Activated naive CD8-positive, alpha-beta T cell treated with anti-CD3 and anti-CD28 coated beads, Interleukin-2, amount 10 ng/mL, durations not matched to agents 7 days and 5 days (primary cell): ENCODE data around the gene TMPRSS2. TPM values are rescaled to one million over a fixed set of nuclear protein-coding genes. Genes with fewer than 3 reads are reported as not detected.
A peak's percentile ranks its signal among the peaks of the same experiment; 100 is the strongest.
"Not testable (repeated sequence)": the region's sequence is repeated elsewhere in the genome, so short reads cannot be mapped to it uniquely, and the experiment has no call there.

Experiments used
- ATAC-seq: fragments of 150-1000 bp; cut with Tn5 transposase; one replicate; pipeline ENCODE4 v1.10.0; 2021; ENCODE audit warnings: low read depth, moderate library complexity
- POLR2A ChIA-PET: fragments of 350-600 bp; sonication (Branson Sonifier 250); formaldehyde crosslinking; loops from one replicate; lab custom pipeline; 2021; ENCODE audit warnings: antibody characterized with exemption; lab: Charles Lee
- DNase-seq: peaks from one replicate; pipeline ENCODE4 v3.0.0; 2021
- H3K27ac Mint-ChIP-seq: one replicate; pipeline ENCODE4 v1.8.0; 2022; ENCODE audit warnings: mild to moderate bottlenecking, mixed read lengths
- H3K27me3 Mint-ChIP-seq: one replicate; pipeline ENCODE4 v1.8.0; 2022; ENCODE audit warnings: mild to moderate bottlenecking, moderate library complexity, mixed read lengths
- H3K36me3 Mint-ChIP-seq: one replicate; pipeline ENCODE4 v1.8.0; 2021; ENCODE audit warnings: mild to moderate bottlenecking, mixed read lengths
- H3K4me1 Mint-ChIP-seq: one replicate; pipeline ENCODE4 v1.8.0; 2021; ENCODE audit warnings: mixed read lengths
- H3K4me3 Mint-ChIP-seq: one replicate; pipeline ENCODE4 v1.8.0; 2022; ENCODE audit warnings: mild to moderate bottlenecking, moderate library complexity, mixed read lengths
- H3K9me3 Mint-ChIP-seq: one replicate; pipeline ENCODE4 v1.8.0; 2021; ENCODE audit warnings: mixed read lengths
- total RNA-seq, 2 experiments: library from RNA; stranded (reverse); gene quantifications; one replicate each; pipeline ENCODE4 v1.2.3, GENCODE V29; 2021

The TMPRSS2 gene
- total RNA-seq, 2 experiments from 2014 or later: not detected

DNA sequence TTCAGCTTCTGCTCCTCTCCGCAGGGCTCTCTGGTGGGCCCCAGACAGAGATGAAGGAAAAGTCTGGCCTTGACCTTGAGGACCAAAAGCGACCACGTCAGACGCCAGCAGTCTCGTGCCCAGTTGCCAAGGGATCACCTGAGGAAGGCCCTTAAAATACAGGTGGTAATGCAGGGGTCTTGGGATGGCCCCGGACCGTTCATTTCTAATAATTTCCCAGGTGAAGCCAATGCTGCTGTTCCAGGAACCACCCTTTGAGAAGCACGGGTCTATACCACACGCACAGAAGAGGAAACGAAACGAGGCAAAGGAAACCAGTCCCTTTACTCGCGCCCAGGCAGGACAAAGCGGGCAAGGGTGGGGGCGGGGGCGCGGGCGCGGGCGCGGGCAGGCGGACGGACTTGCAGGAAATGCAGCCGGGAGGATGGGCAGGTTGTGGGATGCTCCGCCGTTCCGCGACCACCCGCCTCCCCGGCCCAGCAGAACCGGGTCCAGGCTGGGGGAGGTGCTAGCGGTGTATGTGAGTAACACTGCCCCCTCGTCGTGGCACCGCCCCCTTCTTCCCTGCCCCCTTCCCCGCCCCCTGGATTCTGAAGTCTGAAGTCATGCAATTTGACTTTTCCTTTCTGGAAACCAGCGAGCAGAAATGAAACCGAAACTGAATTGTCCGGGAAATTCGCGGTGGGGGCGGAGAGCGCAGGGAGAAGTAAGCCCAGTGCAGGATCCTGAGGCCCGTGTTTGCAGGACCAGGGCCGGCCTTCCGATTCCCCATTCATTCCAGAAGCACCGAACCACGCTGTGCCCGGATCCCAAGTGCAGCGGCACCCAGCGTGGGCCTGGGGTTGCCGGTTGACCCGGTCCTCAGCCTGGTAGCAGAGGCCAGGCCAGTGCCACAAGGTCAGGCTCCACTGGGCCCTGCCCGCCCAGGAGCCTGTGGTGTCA lies 87.8 kb downstream of the TMPRSS2 start:
- Mint-ChIP-seq H3K4me3 (peak overlapping the region; percentile 93), H3K27ac (peak overlapping the region; percentile 98), H3K9me3 (peaks cover 10% of the 10 kb centered on the region), H3K4me1 (peaks cover 53% of the 10 kb centered on the region), H3K36me3 (peaks cover 18% of the 10 kb centered on the region), H3K27me3 (no peaks in the 10 kb centered on the region)
- POLR2A ChIA-PET: interaction anchor here (1.4 to 3.3 kb wide), 3 partner anchors 51 to 61 kb away, joined by 4 to 33 read pairs (median 32); partner anchors contain the start of gene MX2
- DNase-seq (peak; percentile 77), ATAC-seq (peak; percentile 84)

GRCh38 chr21:41418956-41419680 lies 88.8 kb downstream of the TMPRSS2 start:
- H3K36me3 Mint-ChIP-seq: peaks cover 22% of the 10 kb centered on the region
- ATAC-seq (no peak), DNase-seq (no peak)
- POLR2A ChIA-PET: interaction anchor here (0.9 to 3.3 kb wide), 7 partner anchors 7 to 60 kb away, joined by 3 to 33 read pairs (median 4); partner anchors contain the start of genes MX1 and MX2
- peaks cover 16% of the 10 kb centered on the region for H3K9me3 Mint-ChIP-seq
- H3K27me3 Mint-ChIP-seq: no peaks in the 10 kb centered on the region
- peak overlapping the region; percentile 98 for H3K27ac Mint-ChIP-seq
- peak overlapping the region; percentile 93 for H3K4me3 Mint-ChIP-seq
- H3K4me1 Mint-ChIP-seq: peaks cover 44% of the 10 kb centered on the region

DNA sequence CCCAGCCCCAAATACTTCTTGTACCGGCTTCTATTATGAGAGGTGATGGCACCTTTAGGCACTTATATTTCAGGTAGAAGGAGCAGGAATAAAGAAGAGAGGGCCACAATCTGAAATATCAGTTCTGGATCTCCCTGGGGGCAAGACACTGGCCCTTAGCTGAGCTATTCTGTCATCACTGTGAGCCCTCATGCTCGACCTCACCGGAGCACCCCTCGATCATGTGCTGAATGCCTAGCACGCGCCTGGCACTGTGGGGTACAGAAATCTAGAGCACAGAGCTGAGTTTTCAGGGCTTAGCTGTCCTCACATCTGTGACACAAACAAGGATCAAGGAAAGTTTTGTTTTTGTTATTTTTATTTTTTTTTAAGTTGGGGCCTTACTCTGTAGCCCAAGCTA lies 89.6 kb downstream of the TMPRSS2 start:
- Mint-ChIP-seq H3K4me3 (no peak overlapping the region), H3K9me3 (peaks cover 21% of the 10 kb centered on the region), H3K27ac (peak overlapping the region; percentile 98), H3K27me3 (no peaks in the 10 kb centered on the region), H3K36me3 (peaks cover 27% of the 10 kb centered on the region), H3K4me1 (peaks cover 41% of the 10 kb centered on the region)
- POLR2A ChIA-PET: interaction anchor here (0.7 to 3.3 kb wide), 8 partner anchors 8 to 57 kb away, joined by 3 to 33 read pairs (median 4); partner anchors contain the start of genes MX1 and MX2
- ATAC-seq: no peak
- no peak for DNase-seq

DNA sequence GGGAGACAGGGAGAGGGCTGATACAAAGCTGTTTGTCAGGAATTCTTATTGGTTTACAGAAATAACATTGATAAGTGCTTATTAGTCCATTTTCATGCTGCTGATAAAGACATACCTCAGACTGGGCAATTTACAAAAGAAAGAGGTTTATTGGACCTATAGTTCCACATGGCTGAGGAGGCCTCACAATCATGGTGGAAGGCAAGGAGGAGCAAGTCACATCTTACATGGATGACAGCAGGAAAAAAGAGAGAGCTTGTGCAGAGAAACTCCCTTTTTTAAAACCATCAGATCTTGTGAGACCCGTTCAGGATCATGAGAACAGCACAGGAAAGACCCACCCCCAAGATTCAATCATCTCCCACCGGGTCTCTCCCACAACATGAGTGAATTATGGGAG lies 90.5 kb downstream of the TMPRSS2 start:
- Mint-ChIP-seq H3K9me3 (peaks cover 27% of the 10 kb centered on the region), H3K36me3 (peaks cover 33% of the 10 kb centered on the region), H3K4me1 (peaks cover 36% of the 10 kb centered on the region), H3K27ac (peak overlapping the region; percentile 37)
- POLR2A ChIA-PET: interaction anchor here (0.6 to 3.3 kb wide), 6 partner anchors 9 to 270 kb away, joined by 3 to 32 read pairs (median 4); partner anchors contain the start of gene MX1
- not testable (repeated sequence) for ATAC-seq, H3K4me3 Mint-ChIP-seq, H3K27me3 Mint-ChIP-seq, DNase-seq

Other genes with a start within 250 kb of the TMPRSS2 start
- gene FAM3B, start 191.4 kb downstream of the TMPRSS2 start, total RNA-seq: not detected
- 100 to 1,000 TPM; 103 to 106 TPM for gene MX2, start 146.1 kb downstream of the TMPRSS2 start, total RNA-seq
- gene MX1, start 81.9 kb downstream of the TMPRSS2 start, total RNA-seq: 100 to 1,000 TPM; 609 to 666 TPM